Gastroesophageal sphincter (tissue), 4 donors: Measurements from ENCODE around the gene GJA5. TPM values are rescaled to one million over a fixed set of nuclear protein-coding genes. Genes with fewer than 3 reads are reported as not detected.

Experiments used
- ATAC-seq: fragments of 150-250 bp; one replicate; pipeline ENCODE4 v1.9.1; 2016; ENCODE audit warnings: mild to moderate bottlenecking, moderate library complexity
- H3K27ac ChIP-seq, 4 donors: fragments of 200-600 bp; sonication (generic) in 3 of 4; 1 replicate in 3 of 4; 2 replicates in 1 of 4; pipeline ENCODE4 v1.5.1; 2016 to 2019
- H3K27me3 ChIP-seq: fragments of 200-600 bp; sonication (generic); one replicate; pipeline ENCODE4 v1.5.1; 2019
- H3K36me3 ChIP-seq, 2 donors: fragments of 200-600 bp; sonication (generic); one replicate each; pipeline ENCODE4 v1.5.1; 2019; ENCODE audit warnings: control low read depth in 1 of 2
- H3K4me1 ChIP-seq, 3 donors: fragments of 200-600 bp; sonication (generic); 1 replicate in 2 of 3; 2 replicates in 1 of 3; pipeline ENCODE4 v1.5.1; 2016 to 2019; ENCODE audit warnings: control low read depth in 2 of 3
- H3K4me3 ChIP-seq, 2 donors: fragments of 200-600 bp; sonication (generic); one replicate each; pipeline ENCODE4 v1.5.1; 2019; ENCODE audit warnings: mild to moderate bottlenecking in 1 of 2, moderate library complexity in 1 of 2
- H3K9me3 ChIP-seq, 3 donors: fragments of 200-600 bp; sonication (generic); one replicate each; pipeline ENCODE4 v1.5.1; 2017 to 2019; ENCODE audit warnings: control low read depth in 2 of 3
- CTCF ChIP-seq, 4 experiments: fragments of 200-600 bp in 2 of 4; fragments of 450-650 bp in 2 of 4; sonication (generic) in 1 of 4; IDR thresholded peaks; one replicate each; pipeline ENCODE4 v1.5.1; 2017 to 2019; ENCODE audit warnings: antibody characterized with exemption in 4 of 4, mild to moderate bottlenecking in 2 of 4, moderate library complexity in 2 of 4
- EP300 ChIP-seq: sonication (generic); formaldehyde crosslinking; IDR thresholded peaks from one replicate; pipeline ENCODE4 v1.6.1; 2017; ENCODE audit warnings: antibody characterized with exemption, mild to moderate bottlenecking
- POLR2A ChIP-seq, 2 donors: fragments of 450-650 bp; IDR thresholded peaks; one replicate each; pipeline ENCODE4 v1.6.1; 2017; ENCODE audit warnings: antibody characterized with exemption in 2 of 2, mild to moderate bottlenecking in 2 of 2, moderate library complexity in 1 of 2
- POLR2AphosphoS5 ChIP-seq: sonication (generic); formaldehyde crosslinking; IDR thresholded peaks from one replicate; pipeline ENCODE4 v1.6.1; 2017; ENCODE audit warnings: antibody characterized with exemption
- WGBS, 2 donors: methylation state at CpG; one replicate each; pipeline ENCODE4 v1.1.5; 2018; ENCODE audit warnings: low coverage in 1 of 2; 5-methylcytosine and 5-hydroxymethylcytosine counted together
- total RNA-seq, 4 donors: library from RNA; depleted of rRNA; stranded (reverse); fragments of >200 nt; gene quantifications; one replicate each; pipeline ENCODE4 v1.1.0, GENCODE V29; 2016

Gene GJA5
- total RNA-seq, 4 donors from 2014 or later = 3.9 to 17.4 (median 7.9) TPM

GRCh38 chr1:147777694-147778093 is 17.3 kb upstream of the GJA5 start:
- TF ChIP-seq POLR2AphosphoS5 (no peak), EP300 (no peak), POLR2A (IDR thresholded peaks at IDR 0.05) (no peak), CTCF (IDR thresholded peaks at IDR 0.05) (no peak)
- no peak for ATAC-seq
- no peak overlapping the region for H3K27ac ChIP-seq
- H3K4me3 ChIP-seq = no peak overlapping the region
- peaks cover 18% of the 10 kb centered on the region for H3K27me3 ChIP-seq
- WGBS, 2 donors = 61 to 69% methylated on average over 2 to 5 of the region's 5 CpGs
- H3K4me1 ChIP-seq = peaks cover 0 to 4% (median 0%) of the 10 kb centered on the region in 3 donors
- no peaks in the 10 kb centered on the region for H3K9me3 ChIP-seq
- H3K36me3 ChIP-seq = no peaks in the 10 kb centered on the region

GRCh38 chr1:147773215-147773715 is 12.9 kb upstream of the GJA5 start:
- peaks cover 0 to 47% (median 25%) of the 10 kb centered on the region in 3 donors for H3K4me1 ChIP-seq
- H3K36me3 ChIP-seq = no peaks in the 10 kb centered on the region
- 27 to 64% methylated on average over 4 to 9 of the region's 9 CpGs for WGBS, 2 donors
- peaks cover 24% of the 10 kb centered on the region for H3K27me3 ChIP-seq
- H3K4me3 ChIP-seq = peak overlapping the region; percentile 15 to 30
- no peak for ATAC-seq
- peak overlapping the region in 3 of 4 donors; percentile 7 to 51 (median 18) for H3K27ac ChIP-seq
- no peaks in the 10 kb centered on the region for H3K9me3 ChIP-seq
- TF ChIP-seq POLR2AphosphoS5 (no peak), CTCF (IDR thresholded peaks at IDR 0.05) (no peak), POLR2A (IDR thresholded peaks at IDR 0.05) (no peak), EP300 (no peak)

GRCh38 chr1:147772570-147772969 is 12.2 kb upstream of the GJA5 start:
- WGBS, 2 donors = 0 to 45% methylated on average over 1 to 4 of the region's 4 CpGs
- Histone ChIP-seq H3K4me3 (peak overlapping the region; percentile 15 to 30), H3K36me3 (no peaks in the 10 kb centered on the region), H3K27ac (peak overlapping the region in 3 of 4 donors; percentile 7 to 51 (median 18)), H3K4me1 (peaks cover 0 to 54% (median 25%) of the 10 kb centered on the region in 3 donors), H3K9me3 (no peaks in the 10 kb centered on the region), H3K27me3 (peaks cover 24% of the 10 kb centered on the region)
- no peak for ATAC-seq
- TF ChIP-seq CTCF (IDR thresholded peaks at IDR 0.05) (no peak), EP300 (no peak), POLR2AphosphoS5 (no peak), POLR2A (IDR thresholded peaks at IDR 0.05) (no peak)

- Histone ChIP-seq H3K36me3 (no peaks in the 10 kb centered on the region), H3K4me3 (peak overlapping the region in 1 of 2 donors; percentile 30), H3K27ac (peak overlapping the region in 3 of 4 donors; percentile 6 to 51 (median 27)), H3K27me3 (peaks cover 24% of the 10 kb centered on the region), H3K9me3 (no peaks in the 10 kb centered on the region), H3K4me1 (peaks cover 0 to 54% (median 25%) of the 10 kb centered on the region in 3 donors)
- WGBS, 2 donors = 80% methylated on average over 1 of the region's 10 CpGs; no CpG with 5 or more reads in 1 of the 2 donors
- ATAC-seq = peak; percentile 16
- TF ChIP-seq EP300 (no peak), CTCF (IDR thresholded peaks at IDR 0.05) (no peak), POLR2A (IDR thresholded peaks at IDR 0.05) (no peak), POLR2AphosphoS5 (no peak)
Measured at GRCh38 chr1:147771226-147772125, 11.1 kb upstream of the GJA5 start.
